Endothelial cell of hepatic sinusoid (primary cell): ENCODE data around the gene SMC4.
"Not testable (repeated sequence)": the region's sequence is repeated elsewhere in the genome, so short reads cannot be mapped to it uniquely, and the experiment has no call there.

Experiments
- in situ Hi-C: cut with HindIII; loops from 2 replicates; pipeline ENCODE4 v1.10.0; 2017; ENCODE audit warnings: low sequenced_read_pairs

Gene SMC4

DNA sequence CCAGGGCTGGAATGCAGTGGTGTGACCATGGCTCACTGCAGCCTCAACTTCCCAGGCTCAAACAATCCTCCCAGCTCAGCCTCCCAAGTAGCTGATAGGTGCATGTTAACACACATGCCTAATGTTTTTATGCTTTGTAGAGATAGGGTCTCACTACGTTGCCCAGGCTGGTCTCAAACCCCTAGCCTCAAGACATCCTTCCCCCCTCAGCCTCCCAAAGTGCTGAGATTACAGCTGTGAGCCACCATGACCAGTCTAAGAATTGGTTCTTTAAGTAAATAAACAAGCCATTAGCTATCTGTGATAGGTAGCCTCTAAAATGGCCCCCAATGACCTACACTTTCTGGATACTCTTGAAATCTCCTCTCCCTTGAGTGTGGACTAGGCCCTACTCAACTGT, 46.4 kb downstream of the SMC4 start:
- in situ Hi-C loops = no loop called here

DNA sequence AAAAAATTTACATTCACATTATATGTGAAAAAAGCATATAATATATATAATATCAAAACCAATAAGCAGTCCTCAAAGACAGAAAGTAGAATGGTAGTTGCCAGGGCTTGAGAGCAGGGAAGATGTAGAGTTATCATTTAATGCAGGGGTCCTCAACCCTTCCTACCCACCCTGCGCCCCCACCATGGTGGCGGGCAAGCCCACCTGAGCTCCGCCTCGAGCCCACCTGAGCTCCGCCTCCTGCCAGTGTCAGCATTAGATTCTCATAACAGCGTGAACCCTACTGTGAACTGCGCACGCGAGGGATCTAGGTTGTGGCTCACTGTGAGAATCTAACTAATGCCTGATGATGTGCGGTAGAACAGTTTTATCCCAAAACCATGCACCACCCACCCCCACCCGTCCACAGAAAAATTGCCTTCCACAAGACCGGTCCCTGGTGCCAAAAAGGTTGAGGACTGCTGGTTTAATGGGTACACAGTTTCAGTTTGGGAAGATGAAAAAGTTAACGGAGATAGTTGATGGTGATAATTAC, 47.1 kb downstream of the SMC4 start:
- in situ Hi-C loops = no loop called here

DNA sequence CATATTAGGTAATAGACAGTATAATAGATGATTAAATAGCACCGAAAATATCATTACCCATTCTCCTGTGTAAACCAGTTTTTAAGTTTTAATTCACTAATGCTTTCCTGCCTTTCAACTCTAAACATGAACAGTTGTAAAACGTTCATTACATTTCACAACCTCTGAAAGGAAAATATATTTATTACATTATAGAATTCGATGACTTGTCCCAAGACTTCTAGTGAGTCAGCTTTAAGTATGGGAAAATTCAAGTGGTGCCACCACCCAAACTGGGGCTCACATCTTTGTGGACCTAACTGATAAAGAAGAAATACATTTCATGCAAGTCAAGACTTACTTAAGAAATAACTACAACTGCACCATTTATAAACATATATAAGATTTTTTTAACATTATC, 48.1 kb downstream of the SMC4 start:
- in situ Hi-C loops = no loop called here

DNA sequence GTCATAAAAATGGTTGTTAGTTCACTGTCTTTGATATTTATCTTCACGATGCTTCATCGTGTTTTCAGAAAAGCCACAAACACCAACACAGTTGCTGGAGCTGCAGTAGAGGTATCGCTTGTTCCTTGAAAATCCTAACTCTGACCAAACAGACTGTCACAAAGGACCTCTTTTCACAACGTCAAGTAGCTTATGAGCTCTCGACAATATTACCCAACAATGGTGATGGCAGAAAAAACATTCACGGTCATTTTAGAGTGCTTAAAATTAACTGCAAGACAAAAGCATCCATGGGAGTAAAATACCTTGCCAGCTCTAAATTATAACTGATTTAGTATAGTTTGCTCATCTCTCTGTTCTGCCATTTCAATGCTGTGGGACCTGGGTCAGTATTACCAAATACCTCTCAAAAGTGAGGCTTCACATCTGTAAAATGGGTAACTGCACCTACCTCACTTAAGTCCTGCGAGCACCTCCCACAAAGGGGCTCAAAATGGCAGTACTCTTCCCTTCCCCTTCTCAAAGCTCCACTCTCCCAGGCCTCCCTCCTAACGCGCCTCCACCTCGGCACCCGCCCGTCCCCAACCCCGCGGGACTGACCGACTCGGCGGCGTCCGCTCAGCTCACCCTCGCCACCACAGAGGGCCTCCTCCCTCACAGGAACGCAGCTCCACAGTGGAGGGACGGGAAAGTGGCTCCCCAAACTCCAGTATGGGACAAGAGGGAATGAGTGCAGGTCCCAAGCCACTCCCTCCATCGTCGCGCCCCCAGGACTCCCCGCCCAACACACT, 49.6 kb downstream of the SMC4 start:
- in situ Hi-C loops = no loop called here

DNA sequence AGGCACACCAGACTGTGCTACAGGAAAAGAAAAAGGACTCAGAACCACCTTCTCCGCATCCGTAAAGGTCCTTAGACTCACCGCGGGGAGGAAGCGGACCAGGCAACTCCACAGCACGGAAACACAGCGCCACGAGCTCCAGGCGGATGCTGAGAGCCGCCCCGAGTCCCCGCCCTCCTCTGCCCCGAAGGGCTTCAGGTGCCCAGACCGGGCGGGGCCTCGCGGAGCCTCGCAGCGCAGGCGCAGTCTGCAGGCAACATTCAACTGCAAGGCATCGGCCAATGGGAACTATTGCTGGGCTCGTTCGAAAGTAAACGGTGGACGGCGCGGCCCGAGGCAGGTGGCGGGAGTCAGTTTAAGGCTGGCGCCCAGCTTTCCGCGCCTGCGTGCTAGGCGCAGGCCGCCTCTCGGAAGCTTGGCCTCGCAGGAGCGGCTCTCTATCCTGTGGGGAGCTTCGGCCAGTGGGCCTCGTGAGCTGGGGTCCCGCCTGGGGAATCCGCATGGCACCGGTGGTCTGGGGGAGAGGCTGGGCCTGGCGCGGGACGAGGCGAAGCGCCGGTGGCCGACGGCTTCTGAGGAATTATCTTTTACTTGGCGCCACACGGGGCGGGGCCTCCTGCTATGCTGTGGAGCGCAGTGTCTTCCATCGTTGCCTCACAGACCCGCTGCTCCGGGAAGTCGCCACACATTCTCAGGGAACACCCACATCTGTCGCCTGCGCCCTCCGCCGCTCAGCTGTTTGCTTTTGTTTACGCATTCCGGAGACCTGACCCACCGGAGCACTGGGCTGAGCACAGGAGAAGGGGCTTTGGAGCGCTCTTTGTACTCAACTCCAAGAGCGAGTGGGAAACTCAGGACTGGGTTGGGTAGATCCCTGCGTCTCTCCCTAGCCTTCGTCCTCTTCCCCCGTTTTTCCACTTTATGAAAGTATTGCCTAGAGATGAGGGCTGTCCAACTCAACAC, 50.5 kb downstream of the SMC4 start, which contains the start of gene TRIM59:
Gene TRIM59, minus strand, starts transcription at position 151 of the 963 bp plus-strand sequence. CDS start 10,603 bp downstream, outside the sequence.
- in situ Hi-C loops = no loop called here

DNA sequence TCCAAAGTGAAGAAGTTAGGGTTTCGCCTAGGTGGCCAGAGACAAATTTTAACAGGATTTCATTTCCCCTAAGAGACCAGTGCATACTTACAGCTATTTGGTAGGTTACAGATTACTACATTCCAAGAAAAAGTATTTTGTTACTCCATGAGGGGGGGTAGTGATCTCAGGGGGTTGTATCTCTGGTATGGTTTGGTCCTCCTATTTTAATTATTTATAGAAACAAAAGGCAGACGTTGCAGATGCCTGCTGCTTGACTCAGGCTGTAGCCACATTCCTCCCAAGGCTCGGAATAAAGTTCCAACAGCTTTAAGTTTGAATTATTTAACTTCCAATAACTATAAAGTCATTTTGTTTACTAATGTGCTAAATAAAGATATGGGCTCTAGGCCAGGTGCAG, 51.4 kb downstream of the SMC4 start:
- in situ Hi-C loops = no loop called here

DNA sequence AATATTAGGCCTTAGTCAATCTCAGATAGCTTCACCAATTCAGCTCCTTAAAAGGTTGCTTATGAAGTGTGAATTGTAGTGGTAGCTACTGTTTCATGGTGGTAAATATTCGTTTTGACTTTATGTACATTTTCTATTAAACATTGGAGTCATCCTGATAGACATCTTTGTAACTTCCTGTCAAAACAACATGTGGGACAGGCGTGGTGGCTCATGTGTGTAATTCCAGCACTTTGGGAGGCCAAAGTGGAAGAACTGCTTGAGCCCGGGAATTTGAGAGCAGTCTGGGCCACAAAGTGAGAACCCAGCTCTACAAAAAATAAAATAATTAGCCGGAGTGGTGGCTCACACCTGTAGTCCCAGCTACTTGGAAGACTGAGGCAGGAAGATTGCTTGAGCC, 52.2 kb downstream of the SMC4 start:
- in situ Hi-C loops = no loop called here

DNA sequence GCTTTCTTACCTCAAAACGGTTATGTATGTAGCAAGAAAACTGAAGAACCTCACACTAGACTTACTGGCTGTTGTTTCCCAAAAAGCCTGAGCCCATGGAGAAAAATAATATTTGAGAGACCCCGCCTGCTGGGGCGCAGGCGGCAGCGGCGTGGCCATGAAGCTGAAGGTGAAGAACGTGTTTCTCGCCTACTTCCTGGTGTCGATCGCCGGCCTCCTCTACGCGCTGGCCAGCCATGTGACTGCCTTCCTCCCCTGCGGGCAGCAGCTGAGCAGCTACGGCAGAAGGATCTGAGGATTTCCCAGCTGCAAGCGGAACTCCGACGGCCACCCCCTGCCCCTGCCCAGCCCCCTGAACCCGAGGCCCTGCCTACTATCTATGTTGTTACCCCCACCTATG, 52.8 kb downstream of the SMC4 start:
- in situ Hi-C loops = not testable (repeated sequence)

DNA sequence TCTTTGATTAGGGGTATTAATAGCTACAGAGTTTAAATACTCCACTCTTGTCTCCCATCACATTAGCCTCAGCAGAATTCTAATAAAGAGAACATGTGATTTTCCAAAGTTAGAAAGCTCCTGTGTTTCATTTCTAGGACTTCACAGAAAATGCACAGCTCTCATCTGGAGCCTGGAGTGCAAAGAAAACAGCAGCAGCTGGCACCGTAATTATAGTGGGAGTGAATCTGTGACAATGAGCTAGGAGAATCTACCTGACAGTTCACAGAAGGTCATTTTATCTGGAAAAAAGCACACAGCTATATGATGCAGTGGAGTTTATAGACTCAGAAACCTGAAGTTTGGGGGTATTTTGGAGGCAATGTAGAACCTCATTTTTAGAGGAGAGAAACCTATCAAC, 55.5 kb downstream of the SMC4 start:
- in situ Hi-C loops = no loop called here

DNA sequence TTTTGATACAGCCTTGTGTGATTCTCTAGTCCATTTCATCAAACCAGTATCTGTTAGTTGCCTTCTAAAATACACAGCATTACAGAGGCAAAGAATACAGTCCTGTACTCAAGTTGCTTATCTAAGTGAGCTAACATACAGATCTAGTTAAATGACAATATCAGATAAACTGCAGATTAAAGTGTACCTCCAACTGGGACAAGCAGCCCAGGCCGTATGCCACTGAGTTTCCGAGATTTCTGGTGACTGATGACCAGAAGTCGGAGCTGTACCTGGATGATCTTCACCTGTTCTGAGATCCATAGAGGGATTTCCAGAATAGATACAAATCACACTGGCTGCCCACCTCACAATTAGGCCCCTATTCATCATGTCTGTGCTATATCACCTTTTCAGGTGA, 56.4 kb downstream of the SMC4 start:
- in situ Hi-C loops = no loop called here

DNA sequence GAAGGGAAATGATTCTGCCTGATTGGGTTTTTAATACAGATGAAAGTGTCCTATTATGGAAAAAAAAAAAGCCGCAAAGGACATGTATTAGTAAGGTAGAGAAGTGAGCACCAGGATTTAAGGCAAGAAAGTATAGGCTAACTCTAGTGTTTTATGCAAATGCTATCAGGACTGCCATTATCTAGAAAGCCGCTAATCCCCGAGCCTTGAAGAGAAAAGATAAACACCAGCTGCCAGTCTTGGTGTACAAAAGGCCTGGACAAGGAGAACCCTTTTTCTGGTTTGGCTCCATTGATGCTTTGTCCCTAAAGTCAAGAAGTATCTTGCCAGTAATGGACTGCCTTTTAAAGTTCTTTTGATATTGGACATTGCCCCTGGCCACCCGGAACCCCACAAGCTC, 58.7 kb downstream of the SMC4 start:
- in situ Hi-C loops = no loop called here

DNA sequence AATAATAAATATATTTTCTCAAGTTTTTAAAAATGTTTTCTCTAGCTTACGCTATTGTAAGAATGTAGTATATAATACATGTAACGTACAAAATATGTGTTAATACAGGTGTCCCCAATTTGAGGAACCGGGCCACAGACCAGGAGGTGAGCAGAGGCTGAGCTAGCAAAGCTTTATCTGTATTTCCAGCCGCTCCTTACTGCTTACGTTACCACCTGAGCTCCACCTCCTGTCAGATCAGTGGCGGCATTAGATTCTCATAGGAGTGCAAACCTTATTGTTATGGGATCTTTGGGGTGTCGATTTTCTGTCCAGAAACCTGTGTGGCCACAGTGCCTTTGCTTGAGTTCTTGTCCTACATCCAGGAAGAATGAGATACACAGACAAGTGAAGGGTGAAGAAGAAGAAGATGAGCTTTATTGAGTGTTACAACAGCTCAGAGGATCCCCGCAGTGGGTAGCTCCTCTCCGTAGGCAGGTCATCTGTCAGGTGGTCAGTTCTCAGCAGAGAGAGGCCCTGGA, 60.1 kb downstream of the SMC4 start:
- in situ Hi-C loops = no loop called here

DNA sequence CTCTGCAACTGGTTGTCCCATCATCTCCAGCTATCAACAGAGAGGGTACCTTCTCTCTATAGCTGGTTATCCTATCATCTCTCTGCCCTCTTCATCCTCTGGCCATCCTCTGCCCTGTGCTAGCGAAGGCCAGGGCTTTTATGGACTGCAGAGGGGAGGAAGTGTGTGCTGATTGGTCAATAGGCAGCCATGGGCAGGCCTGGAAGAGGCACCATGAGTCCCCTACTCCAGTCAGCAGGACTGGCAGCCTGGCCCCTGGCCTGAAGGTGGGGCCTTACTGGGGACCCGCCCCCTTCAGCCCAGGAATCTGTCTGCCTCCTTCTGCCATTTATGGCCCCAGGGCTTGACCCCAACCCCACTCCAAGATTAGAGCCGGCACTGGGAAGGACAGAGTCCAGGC, 60.6 kb downstream of the SMC4 start:
- in situ Hi-C loops = no loop called here

DNA sequence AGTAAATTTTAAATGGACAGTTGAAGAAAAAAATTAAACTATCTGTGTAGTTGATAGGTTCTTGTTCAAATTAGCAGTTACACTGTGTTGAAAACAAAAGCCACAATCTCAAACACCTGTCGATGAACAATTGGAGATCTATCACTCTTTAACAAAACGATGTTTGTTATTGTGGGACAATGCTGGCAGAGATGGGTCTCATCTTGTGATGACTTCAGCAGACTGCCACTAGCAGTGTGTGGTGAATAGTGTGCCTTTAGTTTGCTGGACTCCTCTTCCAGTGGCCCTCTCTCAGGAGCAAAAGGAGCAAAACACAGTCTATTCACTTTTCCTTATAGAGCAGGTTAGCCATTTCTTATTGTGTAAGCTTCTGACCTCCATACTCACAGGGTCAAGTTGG, 64.9 kb downstream of the SMC4 start:
- in situ Hi-C loops = no loop called here

DNA sequence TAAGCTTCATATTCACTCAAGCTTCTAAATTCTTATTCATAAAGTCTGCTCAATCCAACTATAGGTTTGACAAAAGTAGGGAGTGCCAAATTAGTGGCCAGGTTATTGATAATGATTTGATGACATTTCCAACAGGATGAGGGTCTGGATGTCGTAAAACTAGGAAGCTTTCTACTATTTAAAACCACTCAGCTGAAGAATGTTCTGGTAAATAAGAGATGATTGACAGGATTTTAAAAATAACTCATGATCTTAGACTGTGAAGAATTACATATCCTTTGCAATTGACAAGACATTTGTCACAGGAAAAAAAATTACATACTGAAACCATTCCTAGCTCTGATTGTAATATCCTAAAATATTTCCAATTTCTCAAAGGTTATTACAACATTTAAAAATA, 65.5 kb downstream of the SMC4 start:
- in situ Hi-C loops = no loop called here

DNA sequence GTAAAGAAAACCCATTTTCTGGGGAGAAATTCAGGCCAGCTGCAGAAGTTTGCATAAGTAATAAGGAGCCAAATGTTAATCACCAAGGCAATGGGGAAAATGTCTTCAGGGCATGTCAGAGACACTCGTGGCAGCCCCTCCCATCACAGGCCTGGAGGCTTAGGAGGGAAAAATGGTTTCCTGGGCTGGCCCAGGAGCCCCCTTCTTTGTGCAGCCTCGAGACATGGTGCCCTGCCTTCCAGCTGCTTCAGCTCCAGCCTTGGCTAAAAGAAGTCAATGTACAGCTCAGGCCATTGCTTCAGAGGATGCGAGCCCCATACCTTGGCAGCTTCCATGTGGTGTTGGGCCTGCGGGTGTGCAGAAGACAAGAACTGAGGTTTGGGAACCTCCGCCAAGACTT, 70.7 kb downstream of the SMC4 start:
- in situ Hi-C loops = no loop called here

DNA sequence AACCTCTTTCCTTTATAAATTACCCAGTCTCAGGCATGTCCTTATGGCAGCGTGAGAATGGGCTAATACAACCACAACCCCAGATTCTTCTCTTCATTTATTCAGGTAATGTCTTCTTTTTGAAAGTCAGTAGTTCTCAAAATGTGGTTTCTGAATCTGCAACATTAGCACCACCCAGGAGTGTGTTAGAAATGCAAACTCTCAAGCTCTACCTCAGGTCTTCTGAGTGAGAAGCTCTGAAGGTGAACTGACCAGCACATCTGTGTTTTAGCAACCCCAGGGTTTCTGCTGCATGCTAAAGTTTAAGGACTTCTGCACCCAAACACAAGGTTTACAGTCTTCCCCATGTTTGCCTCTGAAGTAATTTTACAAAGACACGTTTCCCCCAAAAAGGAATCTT, 72.4 kb downstream of the SMC4 start:
- in situ Hi-C loops = no loop called here

DNA sequence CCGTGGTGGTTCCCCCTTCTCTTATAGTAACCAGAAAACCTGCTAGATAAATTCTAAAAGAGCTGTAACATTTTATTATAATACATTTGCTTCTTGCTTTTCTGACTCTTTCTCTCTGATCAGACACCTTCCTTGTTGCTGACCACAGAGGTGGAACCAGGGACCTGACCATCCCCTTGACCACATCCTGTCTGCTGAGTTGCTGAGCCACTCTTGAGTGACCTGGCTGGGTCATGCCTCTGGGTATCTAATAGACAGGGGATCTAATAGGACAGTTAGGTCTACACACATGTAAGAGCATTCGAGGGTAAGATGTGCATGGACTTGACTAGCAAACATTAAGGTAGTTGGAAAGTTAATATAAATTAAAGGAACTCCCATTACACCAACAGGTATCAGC, 72.9 kb downstream of the SMC4 start:
- in situ Hi-C loops = no loop called here

DNA sequence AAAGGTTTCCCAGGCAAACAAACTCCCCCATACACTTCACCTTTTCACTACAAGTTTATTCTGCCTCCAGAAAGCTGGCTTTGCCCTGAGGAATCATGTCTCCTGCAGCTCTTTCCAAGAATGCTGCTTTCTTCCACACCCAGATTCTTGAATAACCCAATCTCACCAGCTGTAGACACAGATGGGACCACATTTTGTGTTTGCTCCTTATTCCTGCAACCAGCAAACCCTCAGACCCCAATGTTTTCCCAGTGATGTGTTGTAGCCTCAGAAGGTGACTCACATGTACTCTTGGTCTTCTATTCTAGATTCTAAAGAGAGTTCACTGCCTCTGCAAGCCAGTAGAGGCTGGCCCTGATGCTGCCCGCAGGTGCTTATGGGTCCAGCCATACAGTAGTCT, 73.8 kb downstream of the SMC4 start:
- in situ Hi-C loops = no loop called here

DNA sequence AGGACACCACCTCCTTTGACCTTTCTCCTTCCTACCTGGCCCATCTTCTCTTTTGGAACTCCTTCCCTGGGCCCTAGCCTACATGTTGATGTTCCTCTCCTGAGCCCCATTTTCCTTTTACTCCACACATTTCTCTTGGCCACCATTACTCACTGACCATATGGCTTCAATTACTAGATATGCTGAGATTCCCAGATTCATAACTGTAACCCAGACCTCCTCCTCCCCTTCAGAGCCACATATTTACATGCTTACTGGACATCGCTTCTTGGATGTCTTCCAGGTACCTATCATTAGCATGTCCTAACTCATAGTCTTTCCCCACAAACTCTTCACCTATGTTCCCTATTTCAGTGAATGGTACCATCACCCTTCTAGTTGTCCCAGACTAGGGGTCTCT, 74.5 kb downstream of the SMC4 start:
- in situ Hi-C loops = no loop called here

DNA sequence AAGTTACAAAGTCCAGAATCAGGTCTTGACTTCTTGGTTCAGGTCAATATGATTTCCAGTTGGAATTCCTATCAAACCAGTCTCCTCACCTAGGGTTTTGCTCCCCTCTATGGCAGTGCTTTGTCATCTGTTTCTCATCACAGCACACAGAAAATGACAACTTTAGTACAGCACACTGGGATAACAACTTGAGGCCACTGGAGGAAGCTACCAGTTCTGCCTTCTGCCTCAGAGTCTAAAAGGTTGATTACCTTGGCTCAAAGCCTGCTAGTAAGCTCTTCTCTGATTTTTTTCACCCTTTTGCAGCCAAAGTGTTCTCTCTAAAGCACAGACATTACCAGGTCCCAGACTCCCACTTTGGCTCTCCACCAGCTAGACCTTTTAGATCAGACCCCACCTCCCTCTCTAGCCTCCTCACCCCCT, 75.0 kb downstream of the SMC4 start:
- in situ Hi-C loops = no loop called here
